ENCODE data around the gene CHMP4A.

CHMP4A gene

GRCh38 chr14:24177041-24177825 lies 36.1 kb downstream of the CHMP4A start:
- DNase-seq: no peak

GRCh38 chr14:24176599-24176998 lies 36.7 kb downstream of the CHMP4A start:
- DNase-seq: no peak

- DNase-seq: peak in 1 of 14 donors; percentile 35
Observed at GRCh38 chr14:24172871-24173281, 40.4 kb downstream of the CHMP4A start.

GRCh38 chr14:24172261-24172860 lies 40.9 kb downstream of the CHMP4A start:
- peak in 2 of 14 donors; percentile 36 to 43 for DNase-seq

- DNase-seq: peak; percentile 46 to 98 (median 86)
Observed at GRCh38 chr14:24171422-24172260, 41.6 kb downstream of the CHMP4A start, which contains the start of gene REC8. Gene REC8 (plus strand): TSS chr14:24172080. CDS start chr14:24172553, 473 bp downstream.

- no peak for DNase-seq
Observed at GRCh38 chr14:24167469-24168114, 45.7 kb downstream of the CHMP4A start.

- no peak for DNase-seq
Observed at GRCh38 chr14:24165785-24166184, 47.5 kb downstream of the CHMP4A start.

GRCh38 chr14:24164518-24164991 lies 48.7 kb downstream of the CHMP4A start:
- no peak for DNase-seq

- peak in 3 of 14 donors; percentile 21 to 25 (median 22) for DNase-seq
Observed at GRCh38 chr14:24162093-24162492, 51.2 kb downstream of the CHMP4A start.

- DNase-seq: peak; percentile 45 to 97 (median 92)
Observed at GRCh38 chr14:24160850-24161804, 52.2 kb downstream of the CHMP4A start, which contains the start of gene IRF9. Gene IRF9 (plus strand): TSS chr14:24161265. CDS start chr14:24162145, 880 bp downstream.

- no peak for DNase-seq
Observed at GRCh38 chr14:24160499-24160849, 52.8 kb downstream of the CHMP4A start.

- DNase-seq: no peak
Observed at GRCh38 chr14:24159777-24160498, 53.4 kb downstream of the CHMP4A start.

All from C1 segment of cervical spinal cord (tissue), 14 donors.